Stimulated activated CD8-positive, alpha-beta memory T cell treated with anti-CD3 and anti-CD28 coated beads, Interleukin-15, amount 100 ng/mL, for 48 hours (primary cell): ENCODE results near the gene BABAM2.
"Not testable (repeated sequence)": the region's sequence is repeated elsewhere in the genome, so short reads cannot be mapped to it uniquely, and the experiment has no call there.

Experiments
- DNase-seq, 2 donors: peaks; one replicate each; pipeline ENCODE4 v3.0.0-alpha.2; 2020; ENCODE audit warnings: low read depth in 2 of 2

The BABAM2 gene

DNA sequence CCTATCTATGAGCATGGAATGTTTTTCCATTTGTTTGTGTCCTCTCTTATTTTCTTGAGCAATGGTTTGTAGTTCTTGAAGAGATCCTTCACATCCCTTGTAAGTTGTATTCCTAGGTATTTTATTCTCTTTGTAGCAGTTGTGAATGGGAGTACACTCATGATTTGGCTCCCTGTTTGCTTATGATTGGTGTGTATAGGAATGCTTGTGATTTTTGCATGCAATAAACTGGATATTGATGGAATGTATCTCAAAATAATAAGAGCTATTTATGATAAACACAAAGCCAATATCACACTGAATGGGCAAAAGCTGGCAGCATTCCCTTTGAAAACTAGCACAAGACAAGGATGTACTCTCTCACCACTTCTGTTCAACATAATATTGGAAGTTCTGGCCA, 223.2 kb downstream of the BABAM2 start:
- not testable (repeated sequence) for DNase-seq

DNA sequence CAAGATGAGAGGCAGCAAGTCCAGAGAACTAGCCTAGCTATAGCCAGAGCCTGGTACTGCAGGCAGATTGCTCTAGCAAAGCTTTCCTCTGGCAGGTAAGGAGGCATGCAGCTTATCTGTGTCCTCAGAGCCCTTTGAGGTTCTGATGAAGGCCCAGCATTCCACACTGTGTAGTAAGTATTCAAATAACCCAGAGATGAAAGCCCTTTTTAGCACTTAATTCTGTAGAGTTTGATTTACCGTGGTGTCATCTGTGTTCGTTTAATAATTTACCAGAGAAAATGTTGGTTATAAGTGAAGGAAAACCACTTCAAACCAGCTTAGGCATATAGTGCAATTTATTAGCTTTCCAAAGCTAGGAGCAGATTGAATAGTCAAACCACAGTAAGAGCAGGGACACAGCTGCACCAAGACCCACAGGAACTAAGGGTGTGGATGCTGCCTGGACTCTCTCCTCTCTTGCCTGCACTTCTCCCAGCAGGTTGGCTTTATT, 226.6 kb downstream of the BABAM2 start:
- DNase-seq: no peak

DNA sequence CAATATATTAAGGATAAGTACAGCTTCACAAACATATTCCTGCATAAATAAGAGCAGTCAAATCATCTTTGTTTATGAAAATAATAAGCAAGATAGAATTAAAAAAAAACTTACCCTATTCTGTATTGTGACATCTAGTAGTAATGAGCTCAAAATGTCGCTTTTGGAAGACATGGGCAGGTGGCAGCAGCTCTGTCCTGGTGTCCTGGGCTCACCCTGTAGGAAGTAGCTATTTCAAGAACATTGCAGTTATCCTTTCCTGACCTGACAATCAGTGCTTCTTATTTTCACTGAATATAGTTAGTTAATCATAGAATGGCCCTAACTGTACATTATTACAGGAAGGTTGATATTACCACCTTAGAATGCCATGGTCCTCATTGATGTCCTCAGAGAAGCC, 229.1 kb downstream of the BABAM2 start:
- no peak for DNase-seq

DNA sequence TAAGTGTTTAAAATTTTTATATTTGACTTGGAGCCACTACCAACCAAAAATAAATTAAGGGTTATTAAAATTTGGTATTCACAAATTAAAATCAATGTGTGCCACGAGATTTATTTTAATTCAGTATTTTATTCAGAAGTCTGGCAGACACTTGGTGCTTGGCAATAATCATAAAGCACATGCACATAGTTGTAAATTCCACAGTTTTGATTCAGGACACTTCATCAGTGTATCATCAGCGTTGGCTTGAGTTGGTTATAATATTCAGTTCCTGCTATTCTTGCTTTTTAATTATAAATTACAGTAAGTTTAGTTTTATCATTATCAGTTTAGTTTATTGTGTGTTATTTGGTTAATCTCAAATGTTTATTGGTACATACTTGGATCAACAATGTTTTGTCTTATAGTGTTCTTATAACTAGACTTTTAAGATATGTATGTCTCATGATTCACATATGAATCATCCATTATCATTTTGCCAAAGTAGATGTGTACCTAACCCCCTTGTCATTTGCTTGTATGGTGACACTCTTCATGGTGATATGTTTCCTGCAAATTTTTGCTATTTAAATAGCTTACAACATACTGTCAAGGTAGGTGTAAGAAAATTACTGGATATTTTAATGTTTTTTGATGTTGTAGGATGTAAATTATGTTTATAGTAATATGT, 237.9 kb downstream of the BABAM2 start:
- DNase-seq: no peak

DNA sequence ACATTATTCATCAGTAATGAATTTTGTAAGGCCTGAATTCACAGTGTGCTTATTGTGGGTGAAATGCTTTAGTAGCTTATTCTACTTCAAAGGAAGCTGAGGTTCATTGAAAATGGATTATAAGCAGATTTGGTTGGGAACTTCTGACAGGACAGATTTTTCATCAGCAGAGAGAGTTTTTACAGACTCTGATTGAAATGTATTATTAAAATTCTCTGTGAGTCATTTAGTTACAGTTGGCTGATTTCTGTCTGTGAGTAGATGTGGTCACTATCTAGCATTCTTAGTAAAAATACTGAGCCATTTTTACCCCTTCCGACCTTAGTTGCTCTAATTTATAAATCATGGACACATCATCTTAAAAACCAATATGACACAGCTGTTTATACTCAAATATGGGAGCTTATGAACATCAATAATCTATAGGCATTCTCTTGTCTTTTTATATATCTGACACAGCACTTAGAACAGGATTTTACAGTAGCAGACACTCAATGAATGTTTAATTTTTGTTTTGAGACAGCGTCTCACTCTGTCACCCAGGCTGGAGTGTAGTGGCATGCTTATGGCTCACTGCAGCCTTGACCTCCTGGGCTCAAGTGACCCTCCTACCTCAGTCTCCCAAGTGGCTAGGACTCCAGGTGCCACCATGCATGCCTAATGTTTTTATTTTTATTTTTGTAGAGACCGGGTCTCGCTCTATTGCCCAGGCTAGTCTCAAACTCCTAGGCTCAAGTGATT, 239.6 kb downstream of the BABAM2 start:
- DNase-seq: no peak

DNA sequence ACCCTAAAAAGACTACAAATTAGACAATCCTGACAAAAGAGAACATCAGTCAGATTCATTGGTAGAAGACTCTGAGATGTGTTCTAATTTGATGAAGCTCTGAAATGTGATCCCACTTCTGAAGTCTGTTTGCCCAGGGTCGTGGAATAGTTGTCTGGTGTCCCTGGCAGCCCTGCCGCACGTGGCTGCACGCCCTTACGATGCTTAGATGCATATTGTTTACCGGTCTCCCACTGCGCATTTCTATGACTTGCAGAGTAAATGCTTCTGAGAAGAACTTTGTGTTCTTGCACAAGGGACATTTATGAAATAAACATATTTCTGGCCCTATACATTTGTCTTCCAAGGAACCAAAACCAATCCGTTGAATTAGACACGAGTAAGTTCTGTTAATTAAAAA, 243.2 kb downstream of the BABAM2 start:
- no peak for DNase-seq

DNA sequence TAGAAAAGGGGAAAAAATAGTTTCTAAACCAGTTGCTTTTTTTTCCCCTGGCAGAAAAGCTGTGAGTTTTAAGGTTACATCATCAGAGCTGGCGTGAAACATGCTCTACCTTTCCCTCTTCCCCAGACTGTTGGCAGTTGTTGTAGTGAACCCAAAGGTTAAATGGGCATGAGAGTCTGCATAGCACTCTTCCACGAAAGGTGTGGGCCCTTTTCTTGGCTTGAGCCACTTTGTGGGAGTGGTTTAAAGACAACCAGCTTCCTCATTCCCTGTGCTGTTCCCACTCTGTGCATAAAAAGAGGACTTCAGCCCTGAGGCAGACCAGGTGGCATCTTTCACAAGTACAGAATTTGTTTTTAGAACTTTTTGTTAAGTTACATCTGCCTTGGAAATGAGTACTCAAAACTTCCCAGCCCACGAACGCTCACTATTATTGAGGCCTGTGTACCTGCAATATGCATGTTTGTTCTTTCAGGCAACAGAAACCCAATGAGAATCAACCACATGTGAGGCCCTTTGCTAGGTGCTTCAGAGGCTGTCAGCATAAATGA, 243.8 kb downstream of the BABAM2 start:
- DNase-seq: no peak

DNA sequence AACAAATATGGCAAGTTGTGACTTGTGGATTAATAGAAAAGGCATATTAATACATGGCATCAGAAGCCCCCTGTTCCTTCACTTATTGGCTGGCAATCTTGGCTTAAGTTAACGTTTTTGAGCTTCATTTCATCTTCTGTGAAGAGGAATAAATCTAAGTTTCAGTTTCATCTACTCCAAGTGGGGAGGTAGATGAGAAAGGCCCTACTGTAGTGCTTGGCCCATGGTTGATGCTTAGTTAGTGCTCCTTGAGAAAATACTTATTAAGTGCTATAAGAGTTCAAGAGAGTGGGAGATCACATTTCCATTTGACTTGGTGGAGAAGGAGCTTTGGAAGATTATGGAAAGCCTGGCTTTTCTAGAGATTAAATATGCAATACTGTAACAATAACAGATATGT, 244.3 kb downstream of the BABAM2 start:
- no peak for DNase-seq

DNA sequence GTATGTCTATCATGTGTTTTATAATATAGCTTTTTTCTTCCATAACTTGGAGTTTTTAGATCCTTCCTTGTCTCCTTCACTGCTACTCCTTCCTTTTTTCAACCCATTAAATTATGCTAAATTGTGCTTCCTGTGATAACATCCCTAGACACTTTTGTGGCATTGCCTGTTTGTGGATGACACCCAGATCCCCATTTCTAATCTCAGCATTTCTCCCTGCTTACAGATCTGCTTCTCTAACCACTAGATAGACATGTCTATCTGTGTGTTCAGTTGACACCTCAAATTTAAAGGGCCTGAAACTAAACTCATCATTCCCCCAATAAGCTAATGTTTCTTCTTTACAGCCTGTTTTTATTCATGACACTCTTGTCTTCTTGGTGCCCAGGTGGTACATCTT, 244.8 kb downstream of the BABAM2 start:
- DNase-seq: no peak

DNA sequence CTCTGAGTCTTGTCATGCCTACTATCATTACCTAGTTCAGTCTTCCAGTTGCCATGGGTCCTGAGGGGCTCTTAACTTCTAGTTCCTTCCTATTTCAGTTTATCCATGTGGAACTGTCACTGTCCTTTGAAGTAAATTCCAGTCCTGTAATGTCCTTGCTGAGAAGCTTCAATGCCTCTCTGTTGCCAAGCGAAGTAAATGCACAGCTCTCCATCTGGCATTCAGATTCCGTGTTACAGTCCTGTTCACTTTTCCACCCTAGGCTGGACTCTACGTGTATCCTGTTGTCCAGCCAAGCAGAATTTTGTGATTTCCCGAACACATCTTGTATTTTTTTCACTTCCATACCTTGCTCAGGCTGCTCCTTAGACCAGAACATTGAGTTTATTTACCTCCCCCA, 245.3 kb downstream of the BABAM2 start:
- DNase-seq: no peak

DNA sequence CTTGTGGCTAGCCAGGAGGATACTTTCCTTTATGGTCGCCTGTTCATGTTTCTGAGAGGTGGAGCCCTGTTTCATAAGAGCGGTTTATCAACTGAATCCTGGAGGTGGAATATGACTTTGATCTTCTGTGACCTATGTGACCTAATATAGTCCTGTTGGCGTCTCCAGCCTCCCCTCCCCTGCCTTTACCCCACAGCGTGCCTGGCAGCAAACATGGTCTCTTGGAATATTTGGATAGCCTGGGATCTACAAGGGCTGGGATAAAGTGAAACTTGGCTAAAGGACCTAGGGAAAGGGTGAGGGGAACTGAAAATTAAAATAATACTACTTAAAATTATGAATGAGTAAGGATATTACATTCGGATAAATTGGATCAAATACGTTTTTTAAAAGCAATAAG, 246.0 kb downstream of the BABAM2 start:
- no peak for DNase-seq

DNA sequence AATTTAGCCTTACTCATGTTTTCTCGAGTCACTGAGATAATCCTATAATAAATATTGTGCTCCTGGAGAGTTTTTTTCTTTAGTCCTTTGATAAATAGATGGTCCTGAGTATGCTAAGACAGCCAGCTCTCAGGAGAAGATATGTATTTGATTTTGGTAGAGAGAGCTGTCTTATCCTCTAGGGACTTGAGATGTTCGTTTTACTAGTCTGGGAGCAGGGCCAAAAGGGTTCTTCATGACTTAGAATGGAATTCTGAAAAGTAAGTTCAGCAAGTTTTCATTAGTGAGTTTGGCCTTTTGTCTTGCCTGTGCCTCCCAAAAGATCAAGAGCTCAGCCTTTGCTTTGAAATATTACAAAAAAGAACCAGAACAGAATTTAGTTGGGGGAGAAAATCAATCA, 246.7 kb downstream of the BABAM2 start:
- DNase-seq: no peak

DNA sequence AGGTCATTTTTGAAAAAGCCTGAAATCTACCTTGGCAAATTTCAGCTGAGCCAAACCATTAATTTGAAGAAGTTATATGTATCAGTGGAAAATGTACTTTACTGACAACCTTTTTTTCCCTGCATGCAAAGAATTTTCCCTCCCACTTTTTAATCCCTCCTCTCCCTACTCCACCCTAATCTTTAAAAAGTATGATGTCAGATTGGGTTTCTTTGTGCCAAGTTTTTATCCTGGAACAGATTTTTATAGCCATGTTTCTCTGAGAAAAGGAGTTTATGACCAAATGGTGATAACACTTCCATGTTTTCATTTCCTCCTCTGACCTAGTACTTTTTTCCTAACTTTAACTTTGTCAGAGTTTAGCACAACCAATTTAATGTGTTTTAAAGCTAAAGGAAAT, 251.9 kb downstream of the BABAM2 start:
- no peak for DNase-seq

DNA sequence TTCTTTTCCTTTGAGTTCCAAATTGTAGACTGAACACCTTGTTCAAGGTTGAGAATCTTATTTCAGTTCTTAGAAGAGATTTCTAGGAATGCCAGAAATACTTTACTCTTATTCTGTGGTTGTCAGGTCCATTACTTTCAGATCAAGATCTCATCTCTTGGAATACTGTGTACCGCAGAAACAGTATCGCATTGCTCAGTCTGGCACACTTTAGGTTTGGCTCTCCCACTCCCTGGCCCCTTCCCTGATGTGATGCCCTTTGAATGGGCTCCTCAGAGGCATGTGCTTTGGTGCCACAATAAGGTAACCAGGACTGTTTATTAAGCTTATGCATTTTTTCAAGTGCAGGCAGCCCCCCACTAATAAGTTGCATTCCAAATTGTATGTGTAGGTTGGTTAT, 257.5 kb downstream of the BABAM2 start:
- no peak for DNase-seq

DNA sequence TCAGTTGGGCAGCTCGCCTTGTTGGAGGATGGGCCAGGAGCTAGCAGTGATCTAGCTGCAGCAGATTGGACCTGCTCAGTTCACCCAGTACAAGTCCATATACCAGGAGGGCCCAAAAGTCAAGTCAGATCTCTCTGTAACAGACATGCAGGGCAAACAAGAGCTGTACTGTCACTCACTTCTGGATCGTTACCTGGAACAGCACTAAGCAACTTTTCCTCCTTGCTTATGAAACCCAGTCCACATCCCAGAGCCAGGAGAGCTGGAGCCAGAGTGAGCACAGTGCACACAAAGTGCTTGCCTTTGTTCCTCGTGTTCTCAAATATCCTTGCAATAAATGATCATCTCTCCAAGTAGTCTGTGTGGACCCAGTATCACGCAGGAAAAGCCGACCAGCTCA, 258.0 kb downstream of the BABAM2 start:
- DNase-seq: no peak

DNA sequence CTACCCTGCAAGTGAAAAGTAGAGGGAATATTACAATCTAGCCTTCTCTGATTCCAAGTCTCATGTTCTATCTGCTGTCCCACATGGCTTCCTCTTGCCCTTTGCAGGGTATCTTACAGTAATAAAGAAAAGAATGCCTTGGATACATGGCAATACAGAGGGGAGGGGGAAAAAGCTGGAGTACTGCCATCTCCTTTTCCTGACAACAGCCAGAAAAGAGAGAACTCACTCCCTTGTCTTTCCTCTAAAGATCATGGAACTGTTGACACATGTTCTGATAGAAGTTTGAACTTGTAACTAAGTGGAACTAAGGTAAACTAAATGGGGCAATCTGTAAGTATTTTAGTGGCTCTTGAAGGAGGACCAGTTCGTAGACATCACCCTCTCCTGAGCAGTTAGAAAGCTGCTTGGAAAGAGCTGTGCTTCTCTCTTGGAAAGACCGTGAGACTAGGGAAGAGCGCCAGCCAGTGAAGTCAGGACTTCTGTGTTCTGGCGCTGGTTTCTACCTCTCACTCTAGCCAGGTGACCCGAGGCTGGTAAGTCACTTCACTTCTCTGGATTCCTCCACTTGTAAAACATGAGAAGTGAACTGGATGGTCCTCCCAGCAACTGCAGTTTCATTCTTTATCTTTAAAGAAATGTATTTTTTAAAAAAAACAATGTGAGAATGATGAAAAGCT, 259.8 kb downstream of the BABAM2 start:
- DNase-seq: no peak

DNA sequence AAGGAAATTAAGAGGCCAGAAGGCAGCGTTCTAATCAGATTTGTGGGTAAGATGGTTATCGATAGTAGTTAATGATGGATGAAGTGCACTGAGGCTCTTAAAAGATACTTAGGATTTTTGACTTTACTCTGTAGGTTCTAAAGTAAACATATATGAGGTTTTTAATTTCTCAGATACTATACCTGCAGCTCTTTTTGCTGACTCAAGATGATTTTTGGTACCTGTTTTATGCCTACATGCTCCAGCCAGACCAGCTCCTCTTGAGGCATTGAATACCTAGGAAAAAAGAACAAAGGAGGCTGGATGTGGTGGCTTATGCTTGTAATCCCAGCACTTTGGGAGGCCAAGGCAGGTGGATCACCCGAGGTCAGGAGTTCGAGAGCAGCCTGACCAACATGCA, 260.5 kb downstream of the BABAM2 start:
- DNase-seq: no peak

DNA sequence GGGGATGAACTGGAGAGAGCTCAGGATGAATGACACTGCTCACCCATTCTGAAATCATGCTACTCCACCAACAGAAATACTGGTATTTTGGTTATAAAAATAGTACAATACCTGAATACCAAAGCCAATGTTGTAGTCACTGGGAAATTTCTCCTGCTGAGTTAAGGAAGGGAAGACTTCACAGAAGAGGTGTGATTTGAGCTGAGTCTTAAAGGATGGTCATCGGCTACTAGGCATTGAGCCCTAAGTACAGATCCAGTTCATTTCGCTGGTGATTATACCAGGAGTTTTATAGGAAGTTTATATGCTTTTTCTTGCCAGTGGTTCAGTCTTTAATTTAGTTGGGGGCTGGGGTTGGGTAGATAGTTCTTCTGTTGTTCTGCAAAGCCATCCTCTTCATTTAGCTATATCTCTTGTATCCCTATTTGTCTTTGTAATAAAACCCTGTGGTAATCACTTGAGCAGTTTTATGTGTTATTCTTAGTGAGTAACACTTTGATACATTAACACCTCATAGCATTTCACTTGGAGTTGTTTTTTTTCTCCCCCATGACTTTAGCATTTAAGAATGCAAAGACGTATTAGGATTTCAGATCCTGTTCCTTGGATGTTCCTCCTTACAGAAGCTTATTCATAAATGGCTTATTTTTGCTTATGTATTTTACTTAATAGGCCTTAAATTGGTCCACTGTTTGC, 262.2 kb downstream of the BABAM2 start:
- no peak for DNase-seq

DNA sequence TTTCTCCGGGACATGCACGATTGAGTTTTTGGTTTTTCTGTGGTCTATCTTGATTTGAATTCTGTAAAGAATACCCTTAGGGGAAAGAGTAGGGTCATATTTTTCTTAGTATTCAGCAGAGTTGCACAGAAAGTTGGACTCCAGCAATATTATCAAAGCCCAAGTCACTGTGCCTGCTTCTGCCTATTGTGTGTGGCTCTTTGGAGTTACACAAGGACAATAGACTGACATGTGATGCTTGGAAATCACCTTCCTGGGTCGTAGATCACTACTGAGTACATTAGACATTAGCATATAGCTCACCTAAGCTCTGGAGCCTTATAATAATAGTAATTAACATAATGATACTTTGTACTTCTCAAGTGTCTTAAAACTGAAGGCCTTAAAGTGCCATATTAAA, 263.3 kb downstream of the BABAM2 start:
- no peak for DNase-seq

DNA sequence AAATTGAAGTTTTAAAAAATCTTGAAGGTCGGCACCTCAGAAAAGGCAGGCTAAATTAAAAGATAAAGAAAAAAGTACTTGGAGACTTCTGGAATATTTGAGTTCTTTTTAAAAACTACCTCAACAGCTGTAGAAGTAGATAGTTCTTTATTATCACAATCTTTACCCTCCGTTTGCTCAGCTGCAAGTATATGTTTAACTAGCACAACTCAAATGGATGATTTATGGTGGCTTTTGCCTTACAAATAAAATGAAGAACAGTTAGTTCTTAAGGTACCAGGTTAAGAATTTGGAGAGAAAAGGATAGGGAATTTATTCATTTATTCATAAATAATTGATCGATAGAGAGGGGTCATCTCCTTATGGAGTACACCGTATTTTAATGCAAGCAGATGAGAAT, 264.6 kb downstream of the BABAM2 start:
- DNase-seq: no peak

DNA sequence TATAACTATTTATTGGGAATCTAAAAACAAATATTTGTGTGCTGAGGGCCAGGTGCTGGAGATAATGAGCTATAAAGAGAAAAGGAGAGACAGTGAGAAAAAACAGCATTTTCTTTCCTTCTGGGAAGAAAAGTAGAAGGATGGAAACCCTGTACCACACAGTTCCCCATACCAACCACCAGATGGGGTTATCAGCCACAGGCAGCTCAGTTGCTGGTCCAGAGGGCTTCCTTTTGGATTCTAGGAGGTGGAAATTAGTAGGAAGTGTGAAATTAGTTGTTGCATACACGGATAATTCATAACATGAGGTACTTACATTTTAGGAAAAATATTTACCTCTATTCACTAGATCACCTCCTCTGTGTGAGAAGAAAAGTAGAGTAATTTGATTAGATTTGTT, 265.1 kb downstream of the BABAM2 start:
- DNase-seq: no peak

DNA sequence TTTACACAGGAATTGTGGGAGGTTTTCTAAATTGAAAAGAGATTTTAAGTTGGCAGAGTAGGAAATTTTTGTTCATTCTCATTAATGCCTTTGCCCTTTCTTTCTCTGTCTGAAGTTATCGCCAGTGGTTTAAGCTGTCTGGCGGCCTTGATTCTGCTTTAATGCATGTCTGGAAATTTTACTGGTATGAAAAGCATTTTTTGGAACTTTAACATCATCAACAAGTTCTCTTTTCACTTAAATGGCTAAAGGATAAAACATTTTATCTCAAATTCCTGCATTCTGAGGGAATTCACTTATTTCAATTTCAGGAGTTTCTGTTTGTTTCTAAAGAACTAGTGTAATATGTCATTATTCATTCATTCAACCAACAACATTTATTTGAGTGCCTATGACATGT, 268.3 kb downstream of the BABAM2 start:
- DNase-seq: no peak
